PFSK-1 (cell line): ENCODE measurements around the gene WSCD2.

Experiments used
- SIN3A ChIP-seq: IDR thresholded peaks from 2 replicates; pipeline ENCODE4 v1.6.1; 2012; ENCODE audit warnings: mild to moderate bottlenecking, low read length, moderate library complexity, borderline replicate concordance; ENCODE audit not compliant: insufficient read depth
- TAF1 ChIP-seq: IDR thresholded peaks from 2 replicates; pipeline ENCODE4 v1.6.1; 2012; ENCODE audit warnings: low read length, control low read depth, borderline replicate concordance; ENCODE audit not compliant: insufficient read depth
- TF ChIP-seq, protein P1 (sequence below), 2 experiments: IDR thresholded peaks; 2 replicates each; pipeline versions ENCODE4 v1.6.1 to v1.8.0; 2011 to 2012; ENCODE audit warnings: low read depth in 2 of 2, low read length in 2 of 2, control low read depth in 1 of 2, inconsistent platforms in 1 of 2, mild to moderate bottlenecking in 1 of 2, moderate library complexity in 1 of 2; ENCODE audit not compliant: insufficient read depth in 1 of 2

DNA sequence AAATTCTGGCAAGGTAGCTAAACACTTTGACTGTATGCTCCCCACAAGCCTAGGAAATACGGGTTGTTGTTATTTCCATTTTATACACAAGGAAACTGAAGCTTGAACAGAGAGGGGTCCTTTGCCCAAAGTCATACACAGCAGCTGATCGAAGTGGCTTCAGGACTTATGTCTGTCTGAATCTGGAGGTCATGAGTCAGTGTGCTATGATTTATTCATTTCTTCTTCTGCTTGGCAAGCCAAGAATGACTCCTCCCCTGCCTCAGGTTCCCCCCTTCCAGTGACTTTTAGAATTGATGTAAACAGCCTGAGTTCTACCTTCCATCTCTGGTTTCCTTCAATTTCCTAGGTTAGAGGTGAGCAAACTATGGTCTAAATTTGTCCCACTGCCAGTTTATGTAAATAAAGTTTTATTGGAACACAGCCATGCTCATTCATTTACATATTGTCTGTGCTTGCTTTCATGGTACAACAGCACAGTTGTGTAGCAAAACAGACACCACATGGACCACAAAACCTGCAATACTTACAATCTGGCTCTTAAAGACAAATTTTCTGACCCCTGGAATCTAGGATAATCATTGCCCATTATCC is 34.9 kb upstream of the WSCD2 start:
- TF ChIP-seq, protein P1, sequence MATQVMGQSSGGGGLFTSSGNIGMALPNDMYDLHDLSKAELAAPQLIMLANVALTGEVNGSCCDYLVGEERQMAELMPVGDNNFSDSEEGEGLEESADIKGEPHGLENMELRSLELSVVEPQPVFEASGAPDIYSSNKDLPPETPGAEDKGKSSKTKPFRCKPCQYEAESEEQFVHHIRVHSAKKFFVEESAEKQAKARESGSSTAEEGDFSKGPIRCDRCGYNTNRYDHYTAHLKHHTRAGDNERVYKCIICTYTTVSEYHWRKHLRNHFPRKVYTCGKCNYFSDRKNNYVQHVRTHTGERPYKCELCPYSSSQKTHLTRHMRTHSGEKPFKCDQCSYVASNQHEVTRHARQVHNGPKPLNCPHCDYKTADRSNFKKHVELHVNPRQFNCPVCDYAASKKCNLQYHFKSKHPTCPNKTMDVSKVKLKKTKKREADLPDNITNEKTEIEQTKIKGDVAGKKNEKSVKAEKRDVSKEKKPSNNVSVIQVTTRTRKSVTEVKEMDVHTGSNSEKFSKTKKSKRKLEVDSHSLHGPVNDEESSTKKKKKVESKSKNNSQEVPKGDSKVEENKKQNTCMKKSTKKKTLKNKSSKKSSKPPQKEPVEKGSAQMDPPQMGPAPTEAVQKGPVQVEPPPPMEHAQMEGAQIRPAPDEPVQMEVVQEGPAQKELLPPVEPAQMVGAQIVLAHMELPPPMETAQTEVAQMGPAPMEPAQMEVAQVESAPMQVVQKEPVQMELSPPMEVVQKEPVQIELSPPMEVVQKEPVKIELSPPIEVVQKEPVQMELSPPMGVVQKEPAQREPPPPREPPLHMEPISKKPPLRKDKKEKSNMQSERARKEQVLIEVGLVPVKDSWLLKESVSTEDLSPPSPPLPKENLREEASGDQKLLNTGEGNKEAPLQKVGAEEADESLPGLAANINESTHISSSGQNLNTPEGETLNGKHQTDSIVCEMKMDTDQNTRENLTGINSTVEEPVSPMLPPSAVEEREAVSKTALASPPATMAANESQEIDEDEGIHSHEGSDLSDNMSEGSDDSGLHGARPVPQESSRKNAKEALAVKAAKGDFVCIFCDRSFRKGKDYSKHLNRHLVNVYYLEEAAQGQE (IDR thresholded peaks at IDR 0.05; ENCODE audit: insufficient read depth in 1 of 2, low read depth in 2 of 2, low read length in 2 of 2) = no peak
- TF ChIP-seq SIN3A = no peak
- no peak for TF ChIP-seq TAF1
